Coronary artery (tissue), 2 donors: ENCODE measurements around the gene C19orf85.

Source experiments
- DNase-seq: peaks from one replicate; pipeline ENCODE4 v3.0.0-alpha.2; 2017; ENCODE audit warnings: low spot score
- H3K27ac ChIP-seq, 2 donors: fragments of 200-600 bp; sonication (generic); one replicate each; pipeline ENCODE4 v1.5.1; 2016 to 2019
- H3K4me3 ChIP-seq: fragments of 200-600 bp; sonication (generic); 2 replicates; pipeline ENCODE4 v1.5.1; 2016; ENCODE audit warnings: mild to moderate bottlenecking, moderate library complexity
- TF ChIP-seq, protein P1 (sequence below): fragments of 200-600 bp; sonication (generic); IDR thresholded peaks from one replicate; pipeline ENCODE4 v1.5.1; 2019; ENCODE audit warnings: antibody characterized with exemption

Gene C19orf85

DNA sequence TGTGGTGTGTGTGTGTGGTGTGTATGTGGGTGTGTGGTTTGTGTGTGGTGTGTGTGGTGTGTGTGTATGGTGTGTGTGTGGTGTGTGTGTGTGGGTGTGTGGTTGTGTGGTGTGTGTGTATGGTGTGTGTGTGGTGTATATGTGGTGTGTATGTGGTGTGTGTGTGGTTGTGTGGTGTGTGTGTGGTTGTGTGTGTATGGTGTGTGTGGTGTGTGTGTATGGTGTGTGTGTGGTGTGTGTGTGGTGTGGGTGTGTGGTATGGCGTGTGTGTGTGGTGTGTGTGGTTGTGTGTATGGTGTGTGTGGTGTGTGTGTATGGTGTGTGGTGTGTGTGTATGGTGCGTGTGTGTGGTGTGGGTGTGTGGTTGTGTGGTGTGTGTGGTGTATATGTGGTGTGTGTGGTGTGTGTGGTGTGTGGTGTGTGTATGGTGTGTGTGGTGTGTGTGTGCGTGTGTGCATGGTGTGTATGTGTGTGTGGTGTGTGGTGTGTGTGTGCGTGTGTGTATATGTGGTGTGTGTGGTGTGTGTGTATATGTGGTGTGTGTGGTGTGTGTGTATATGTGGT lies 30.1 kb downstream of the C19orf85 start:
- no peak overlapping the region for H3K4me3 ChIP-seq
- no peak overlapping the region for H3K27ac ChIP-seq
- TF ChIP-seq, protein P1, sequence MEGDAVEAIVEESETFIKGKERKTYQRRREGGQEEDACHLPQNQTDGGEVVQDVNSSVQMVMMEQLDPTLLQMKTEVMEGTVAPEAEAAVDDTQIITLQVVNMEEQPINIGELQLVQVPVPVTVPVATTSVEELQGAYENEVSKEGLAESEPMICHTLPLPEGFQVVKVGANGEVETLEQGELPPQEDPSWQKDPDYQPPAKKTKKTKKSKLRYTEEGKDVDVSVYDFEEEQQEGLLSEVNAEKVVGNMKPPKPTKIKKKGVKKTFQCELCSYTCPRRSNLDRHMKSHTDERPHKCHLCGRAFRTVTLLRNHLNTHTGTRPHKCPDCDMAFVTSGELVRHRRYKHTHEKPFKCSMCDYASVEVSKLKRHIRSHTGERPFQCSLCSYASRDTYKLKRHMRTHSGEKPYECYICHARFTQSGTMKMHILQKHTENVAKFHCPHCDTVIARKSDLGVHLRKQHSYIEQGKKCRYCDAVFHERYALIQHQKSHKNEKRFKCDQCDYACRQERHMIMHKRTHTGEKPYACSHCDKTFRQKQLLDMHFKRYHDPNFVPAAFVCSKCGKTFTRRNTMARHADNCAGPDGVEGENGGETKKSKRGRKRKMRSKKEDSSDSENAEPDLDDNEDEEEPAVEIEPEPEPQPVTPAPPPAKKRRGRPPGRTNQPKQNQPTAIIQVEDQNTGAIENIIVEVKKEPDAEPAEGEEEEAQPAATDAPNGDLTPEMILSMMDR: no peak
- DNase-seq: no peak

DNA sequence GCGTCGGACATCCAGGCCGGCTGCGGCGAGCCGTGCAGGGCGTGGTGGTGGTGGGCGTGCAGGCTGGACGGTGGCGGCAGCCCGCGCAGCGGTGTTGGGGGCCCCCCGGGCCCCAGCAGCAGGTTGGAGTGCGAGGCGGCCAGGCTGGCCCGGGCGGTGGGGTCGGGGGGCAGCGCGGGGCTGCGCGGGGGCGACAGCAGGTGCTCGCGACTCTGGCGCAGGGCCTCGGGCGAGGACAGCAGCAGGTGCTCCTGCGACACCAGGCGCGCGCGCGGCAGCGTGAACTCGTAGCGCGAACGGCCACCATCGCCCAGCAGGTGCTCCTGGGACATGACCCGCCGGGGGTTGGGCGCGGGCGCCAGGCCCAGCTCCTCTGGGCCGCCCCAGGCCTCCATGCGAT lies 31.3 kb downstream of the C19orf85 start:
- TF ChIP-seq, protein P1: no peak
- Histone ChIP-seq H3K27ac (no peak overlapping the region), H3K4me3 (no peak overlapping the region)
- DNase-seq: no peak

DNA sequence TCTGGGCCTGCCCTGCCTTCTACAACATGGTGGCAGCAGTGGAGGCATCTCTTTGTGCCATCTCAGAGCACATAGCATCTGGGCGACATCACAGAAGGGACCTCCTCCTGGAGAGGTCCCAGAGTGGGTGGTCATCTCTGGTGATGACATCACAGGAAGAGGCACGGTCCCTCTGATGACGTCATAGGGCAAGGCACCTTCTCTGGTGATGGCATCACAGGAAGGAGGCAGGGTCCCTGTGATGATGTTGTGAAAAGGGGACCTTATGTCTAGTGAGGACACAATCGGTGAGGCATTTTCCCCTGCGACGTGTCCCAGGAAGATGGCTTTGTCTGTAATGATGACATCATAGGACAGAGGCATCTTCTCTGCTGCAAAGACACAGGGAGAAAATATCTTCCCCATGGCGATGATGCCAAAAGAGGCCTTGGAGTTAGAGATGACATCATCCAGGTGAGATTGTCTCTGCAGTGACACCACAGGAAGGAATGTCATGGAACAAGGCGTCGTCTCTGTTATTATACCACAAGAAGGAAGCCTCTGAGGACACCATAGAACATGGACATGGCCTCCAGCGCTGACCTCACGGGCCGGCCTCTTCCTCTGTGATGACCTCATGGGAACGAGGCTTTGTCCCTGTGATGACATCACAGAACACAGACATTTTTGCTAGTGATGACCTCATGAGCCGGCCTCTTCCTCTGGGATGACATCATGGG lies 32.2 kb downstream of the C19orf85 start:
- TF ChIP-seq, protein P1: no peak
- no peak for DNase-seq
- Histone ChIP-seq H3K4me3 (no peak overlapping the region), H3K27ac (no peak overlapping the region)

DNA sequence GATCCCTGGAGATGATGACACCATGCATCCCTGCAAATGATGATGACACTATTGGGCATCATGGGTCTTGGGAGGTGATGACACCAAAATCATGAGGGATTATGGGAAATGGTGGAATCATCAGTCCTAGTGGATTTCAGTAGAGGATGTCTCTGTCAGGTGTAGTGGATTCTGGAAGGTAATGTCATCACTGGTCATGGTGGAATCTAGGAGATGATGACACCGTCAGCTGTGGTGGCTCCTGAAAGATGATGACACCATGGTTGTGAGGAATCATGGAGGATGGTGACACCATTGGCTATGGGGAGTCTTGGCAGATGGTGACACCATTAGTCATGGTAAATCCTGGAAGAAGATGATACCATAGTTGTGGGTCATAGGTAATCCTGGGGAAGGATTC lies 33.4 kb downstream of the C19orf85 start:
- Histone ChIP-seq H3K27ac (no peak overlapping the region), H3K4me3 (no peak overlapping the region)
- TF ChIP-seq, protein P1: no peak
- no peak for DNase-seq

DNA sequence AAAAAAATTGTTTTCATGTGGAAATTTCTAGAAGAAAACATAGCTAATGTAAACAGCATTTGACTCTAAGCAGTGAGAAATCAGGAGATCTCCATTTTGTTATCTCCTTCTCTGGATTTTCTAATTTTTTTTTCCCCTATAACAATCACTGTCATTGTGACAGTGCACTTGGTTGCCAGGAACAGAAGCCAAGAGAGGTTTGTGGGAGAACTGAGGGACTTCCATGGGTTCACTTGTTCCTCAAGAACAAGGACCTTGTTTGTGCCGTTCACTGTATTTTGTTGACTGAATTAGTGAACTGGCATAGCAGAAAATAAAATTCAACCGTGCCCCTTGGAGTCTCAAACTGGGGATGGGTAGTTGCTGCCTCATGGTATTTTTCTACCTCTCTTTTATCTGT lies 38.5 kb downstream of the C19orf85 start:
- H3K4me3 ChIP-seq: no peak overlapping the region
- H3K27ac ChIP-seq: no peak overlapping the region
- TF ChIP-seq, protein P1: no peak
- no peak for DNase-seq

DNA sequence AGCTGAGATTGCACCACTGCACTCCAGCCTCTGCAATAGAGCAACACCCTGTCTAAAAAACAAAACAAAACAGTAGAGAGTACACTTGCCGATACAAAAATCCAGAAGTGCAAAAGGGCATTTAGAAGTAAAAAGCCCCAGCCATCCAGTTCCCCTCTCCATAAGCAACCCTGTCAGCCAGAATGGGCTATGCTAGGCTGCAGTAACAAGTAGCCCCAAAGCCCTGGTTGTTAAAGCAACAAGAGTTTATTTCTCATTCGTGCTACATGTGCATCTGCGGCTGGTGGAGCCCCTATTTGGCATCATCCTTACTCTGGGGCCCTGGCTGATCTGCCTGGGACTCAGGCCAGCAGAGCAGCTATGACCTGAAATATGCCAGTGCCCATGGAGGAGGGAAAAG lies 40.0 kb downstream of the C19orf85 start:
- no peak overlapping the region for H3K4me3 ChIP-seq
- DNase-seq: no peak
- no peak overlapping the region for H3K27ac ChIP-seq
- TF ChIP-seq, protein P1: no peak
